Measurements from ENCODE around the gene DCLK1.
"Not testable (repeated sequence)": the region's sequence is repeated elsewhere in the genome, so short reads cannot be mapped to it uniquely, and the experiment has no call there.

DCLK1 gene

DNA sequence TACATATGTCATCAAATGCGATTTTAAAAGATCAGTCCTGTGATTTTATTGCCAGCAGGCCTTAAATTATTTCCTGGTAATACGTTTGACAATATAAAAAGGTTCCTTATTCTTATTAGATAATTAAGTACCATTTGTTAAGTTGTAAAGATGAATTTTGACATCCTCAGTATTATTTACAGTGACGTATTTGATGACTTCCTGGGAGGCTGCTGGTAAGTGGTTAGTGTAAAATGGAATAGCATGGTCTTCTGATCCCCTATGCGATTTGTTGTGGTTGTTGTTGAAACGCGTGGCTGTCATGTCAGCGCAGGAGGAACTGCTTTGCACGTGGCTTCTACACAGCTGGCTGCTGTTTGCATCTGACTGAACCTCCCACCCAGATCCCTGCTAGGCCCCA, 99.7 kb downstream of the DCLK1 start:
- DNase-seq: no peak

DNA sequence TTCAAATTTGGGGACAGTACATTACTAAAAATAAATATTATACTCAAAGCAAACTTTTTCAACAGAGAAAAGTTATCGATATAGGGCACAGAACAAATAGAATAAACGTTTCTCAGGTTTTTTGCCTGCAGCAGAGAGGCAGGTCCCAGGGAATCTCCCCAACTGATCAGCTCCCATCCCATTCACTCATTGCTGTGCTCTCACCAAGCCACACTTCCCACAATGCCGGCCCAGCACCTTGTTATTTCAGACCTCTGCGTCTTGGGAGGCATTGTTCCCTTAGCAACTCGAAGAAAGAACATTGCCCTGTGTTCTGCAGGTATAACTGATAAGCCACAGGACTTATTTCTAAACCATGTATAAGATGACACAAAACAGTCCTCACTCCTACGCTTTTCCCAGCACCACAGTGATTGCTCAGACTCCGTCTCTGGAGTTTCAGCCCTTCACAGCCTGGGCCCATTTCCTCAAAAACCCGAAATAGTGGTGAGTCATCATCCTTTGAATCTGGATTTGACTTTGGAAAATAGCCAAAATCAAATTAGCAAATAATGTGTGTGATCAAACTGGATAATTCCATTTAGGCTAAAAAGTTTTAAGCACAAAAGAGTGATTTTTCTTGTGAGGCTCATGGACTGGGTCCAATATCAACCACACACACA, 100.4 kb downstream of the DCLK1 start:
- DNase-seq: no peak

DNA sequence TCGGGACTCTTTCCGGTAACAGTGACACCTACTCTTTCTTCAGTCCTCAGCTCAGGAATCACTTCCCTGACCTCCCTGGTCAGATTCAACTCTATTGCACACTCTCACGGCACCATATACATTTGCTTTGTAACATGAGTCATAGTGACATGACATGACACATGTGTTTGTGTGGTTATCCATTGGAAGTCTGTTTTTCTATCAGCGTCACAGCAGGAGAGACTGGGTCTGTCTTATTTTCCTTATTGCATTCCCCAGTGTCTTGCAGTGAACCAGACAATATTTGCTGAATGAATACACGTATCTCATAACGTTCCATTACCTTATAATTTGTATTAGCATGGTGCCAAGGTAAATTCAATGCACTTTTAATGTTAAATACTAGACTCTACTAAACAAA, 102.0 kb downstream of the DCLK1 start:
- no peak for DNase-seq

DNA sequence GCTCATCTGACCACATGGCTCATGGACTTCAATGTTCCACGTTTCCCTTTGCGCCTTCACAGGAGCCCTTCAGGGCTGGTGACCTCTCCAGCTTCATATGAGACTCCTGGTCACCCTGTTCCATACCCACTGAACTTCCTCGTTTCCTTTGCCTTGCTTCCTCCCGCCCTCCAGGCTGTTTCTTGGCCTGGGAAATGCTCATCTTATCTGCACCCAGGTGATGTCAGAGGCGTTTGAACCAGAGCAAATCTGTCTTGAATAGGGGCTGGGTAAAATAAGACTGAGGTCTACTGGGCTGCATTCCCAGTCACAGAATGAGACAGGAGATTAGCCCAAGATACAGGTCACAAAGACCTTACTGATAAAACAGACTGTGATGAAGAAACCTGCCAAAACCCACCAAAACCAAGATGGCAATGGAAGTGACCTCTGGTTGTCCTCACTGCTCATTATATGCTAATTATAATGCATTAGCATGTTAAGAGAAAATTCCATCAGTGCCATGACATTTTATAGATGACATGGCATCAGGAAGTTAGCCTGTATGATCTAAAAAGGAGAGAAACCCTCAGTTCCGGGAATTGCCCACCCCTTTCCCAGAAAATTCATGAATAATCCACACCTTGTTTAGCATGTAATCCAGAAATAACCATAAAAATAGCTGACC, 102.7 kb downstream of the DCLK1 start:
- no peak for DNase-seq

DNA sequence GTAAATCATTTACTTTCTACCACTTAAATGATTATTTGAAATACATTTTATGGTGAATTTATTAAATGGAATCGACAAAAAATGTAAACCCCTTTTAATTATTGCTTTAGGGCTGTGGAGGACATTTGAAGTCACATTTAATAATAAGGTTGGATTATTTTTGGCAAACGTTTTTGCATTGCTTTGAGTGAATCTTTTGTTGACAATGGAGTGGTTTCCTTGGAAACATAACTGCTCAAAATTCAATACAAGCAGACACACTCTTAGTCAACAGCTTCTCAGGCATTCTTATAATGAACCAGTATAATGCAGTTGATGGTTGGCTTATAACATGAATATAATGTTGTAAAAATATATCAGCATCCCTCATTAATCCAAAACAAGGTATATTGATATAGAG, 104.7 kb downstream of the DCLK1 start:
- DNase-seq: no peak

DNA sequence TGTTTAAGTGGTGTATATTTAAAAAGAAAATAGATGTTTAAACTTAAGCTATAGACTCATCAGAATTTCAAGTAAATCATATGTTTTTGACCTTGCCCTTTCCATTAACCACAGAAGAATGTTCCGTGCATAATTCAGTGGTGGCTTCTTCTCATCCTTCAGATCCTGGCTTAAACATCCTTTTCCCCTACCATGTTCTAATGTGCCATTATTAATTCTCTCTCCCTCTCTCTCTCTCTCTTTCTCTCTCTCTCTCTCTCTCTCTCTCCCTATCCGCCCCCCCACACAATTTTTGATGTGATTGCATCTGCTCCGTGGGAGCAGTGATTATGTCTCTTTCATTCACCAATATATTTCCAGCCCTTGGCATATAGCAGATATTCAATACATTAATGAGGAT, 116.4 kb downstream of the DCLK1 start:
- no peak for DNase-seq

DNA sequence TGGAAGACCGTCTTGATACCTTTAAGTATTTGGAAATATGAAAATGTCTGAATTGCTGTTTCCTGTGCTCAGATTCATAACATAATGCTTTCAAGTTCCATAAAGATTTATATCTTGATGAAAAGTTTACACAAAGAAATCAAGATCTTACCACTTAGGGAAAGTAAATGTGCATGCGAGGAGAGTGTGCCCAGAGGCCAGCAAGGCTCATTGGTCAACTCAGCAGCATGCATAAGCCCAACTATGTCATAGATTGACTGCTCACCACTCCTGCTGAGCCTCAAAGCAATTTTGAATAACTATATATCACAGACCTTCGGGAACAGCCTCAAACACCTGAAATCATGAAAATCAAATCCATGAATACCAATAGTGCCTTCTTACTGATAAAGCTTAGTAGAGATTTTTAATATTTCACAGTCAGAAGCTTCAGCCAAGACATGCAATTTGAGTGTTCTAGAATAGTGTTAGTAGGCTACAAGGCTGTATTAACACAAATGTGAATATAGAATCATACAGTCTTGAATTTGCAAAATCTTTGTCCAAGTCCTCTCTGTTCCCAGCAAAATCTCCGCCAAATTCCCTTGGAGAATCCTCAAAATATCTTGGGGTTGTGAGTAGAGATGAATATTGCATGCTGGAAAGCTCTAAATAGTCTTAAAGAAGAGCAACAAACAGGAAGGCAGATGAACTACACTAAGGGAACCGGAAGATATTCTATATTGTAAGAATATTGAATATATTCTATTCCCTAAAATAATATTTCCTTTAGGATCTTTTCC, 124.1 kb downstream of the DCLK1 start:
- DNase-seq: no peak

DNA sequence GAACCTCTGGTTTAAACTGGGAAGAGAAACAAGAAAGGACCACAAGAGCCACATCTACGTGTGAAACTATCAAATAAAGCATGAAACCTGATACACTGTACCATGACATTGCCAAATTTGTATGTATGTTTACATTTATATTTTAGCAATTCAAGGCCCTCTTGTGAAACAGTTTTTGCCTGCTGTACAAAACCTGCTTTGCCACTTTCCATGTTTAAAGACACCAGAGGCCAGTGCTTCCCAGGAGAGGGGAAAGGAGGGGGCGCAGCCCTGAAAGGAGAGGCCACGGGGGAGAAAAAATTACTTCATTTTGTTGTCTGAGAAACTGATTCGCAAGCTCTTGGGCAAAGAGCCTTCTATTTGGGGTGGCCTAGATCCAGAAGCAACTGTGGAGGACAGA, 124.8 kb downstream of the DCLK1 start:
- DNase-seq: no peak

DNA sequence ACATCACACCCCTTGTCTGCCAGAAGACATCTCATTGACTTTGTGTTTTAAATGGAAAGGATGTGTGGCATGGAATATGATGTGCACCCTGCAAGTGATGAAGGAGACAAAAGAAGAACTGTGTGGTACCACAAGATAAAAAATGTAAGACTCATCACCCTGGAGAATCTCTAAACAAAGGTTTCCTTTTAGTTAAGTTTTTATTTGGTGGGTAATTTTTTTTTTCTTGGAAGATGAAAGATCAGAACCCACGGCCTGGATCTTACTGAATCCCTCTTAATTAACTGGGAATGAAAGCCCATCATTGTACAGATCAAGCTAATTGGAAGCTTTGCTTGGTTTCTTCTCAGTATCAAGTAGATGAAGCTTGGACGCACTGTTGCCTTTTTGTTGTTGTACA, 129.6 kb downstream of the DCLK1 start:
- no peak for DNase-seq

DNA sequence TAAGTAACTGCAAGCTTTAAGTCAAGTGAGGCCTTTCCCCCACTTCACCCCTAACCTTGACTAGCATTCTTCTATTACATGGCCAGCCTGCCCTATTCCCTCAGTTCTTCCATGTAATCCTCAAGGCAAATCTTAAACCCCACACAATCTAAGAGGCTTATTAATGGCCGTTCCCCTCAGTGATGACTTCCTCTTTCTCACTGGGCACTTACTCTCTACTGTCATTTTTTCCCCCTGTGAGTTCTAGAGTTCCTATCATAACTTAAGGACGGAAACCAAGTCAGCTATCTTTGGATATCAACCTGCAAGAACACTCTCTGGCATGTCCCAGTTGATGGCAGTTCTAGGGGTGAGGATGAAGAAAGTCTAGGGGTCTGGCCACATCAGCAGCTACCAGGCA, 131.2 kb downstream of the DCLK1 start:
- no peak for DNase-seq

DNA sequence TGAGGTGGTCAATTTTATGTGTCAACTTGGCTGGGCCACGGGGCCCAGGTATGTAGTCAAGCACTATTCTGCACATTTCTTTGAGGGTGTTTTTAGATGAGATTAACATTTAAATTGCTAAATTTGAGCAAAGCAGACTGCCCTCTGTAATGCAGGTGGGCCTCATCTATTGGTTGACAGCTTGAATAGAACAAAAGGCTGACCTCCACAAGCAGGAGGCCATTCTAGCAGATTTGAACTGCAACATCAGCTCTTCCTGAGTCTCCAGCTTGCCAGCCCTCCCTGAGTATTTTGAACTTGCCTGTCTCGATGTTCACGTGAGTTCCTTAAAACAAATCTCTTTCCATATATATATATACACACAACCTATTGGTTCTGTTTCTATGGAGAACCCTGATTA, 134.8 kb downstream of the DCLK1 start:
- no peak for DNase-seq

DNA sequence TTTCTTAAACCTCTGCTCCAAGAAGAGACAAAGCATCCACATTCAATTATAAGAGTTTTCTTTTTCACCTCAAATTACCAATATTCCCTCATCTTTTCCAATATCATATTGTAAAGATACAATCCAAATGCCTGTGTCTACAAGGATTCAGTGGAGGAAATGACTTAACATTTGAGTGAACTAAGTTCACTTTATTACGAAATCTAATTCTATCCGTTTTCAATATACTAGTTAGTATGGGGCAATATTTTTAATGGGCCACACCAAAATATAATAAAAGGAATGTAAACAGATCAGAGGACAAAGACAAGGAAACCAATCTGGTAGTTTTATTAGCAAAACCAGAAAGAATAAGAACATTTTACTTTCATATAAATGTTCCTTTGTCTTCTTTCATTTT, 136.0 kb downstream of the DCLK1 start:
- DNase-seq: no peak

DNA sequence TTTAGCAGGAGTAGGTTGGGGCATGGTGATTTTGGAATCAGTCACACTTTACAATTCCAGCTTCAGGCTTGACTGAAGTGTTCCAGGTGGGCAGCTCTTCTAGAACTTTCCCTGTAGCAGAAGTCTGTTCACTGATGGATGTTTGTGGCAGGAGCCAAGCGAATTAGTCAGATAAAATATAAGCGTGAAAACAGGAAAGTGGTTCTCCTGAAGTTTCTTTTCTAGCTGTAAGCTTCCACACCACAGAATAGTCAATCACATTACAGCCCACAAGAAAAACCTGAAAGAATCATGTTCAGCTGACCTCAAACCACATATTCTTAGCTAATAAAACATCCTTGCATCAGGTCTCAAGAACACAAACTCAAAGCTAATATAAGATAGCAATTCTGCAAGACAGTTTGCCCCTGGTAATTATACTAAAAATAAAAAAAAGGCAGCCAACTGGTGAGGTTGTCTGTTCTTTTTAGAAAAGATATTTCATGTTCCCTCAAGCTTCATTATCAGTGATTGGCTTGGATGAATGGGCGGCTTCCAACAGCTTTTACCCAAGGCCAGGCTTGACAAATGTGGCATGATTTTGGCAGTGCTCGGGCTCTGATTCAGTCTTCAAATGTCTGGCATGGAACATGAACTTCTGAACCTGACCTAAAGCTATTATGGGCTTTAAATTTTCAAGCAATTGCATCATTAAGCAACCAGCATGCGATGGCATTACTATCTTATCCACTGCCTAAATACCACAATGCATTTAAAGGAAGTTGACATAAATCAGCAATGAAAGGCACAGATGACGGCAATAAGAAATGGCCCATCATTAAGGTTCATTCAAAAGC, 136.8 kb downstream of the DCLK1 start:
- DNase-seq: no peak

DNA sequence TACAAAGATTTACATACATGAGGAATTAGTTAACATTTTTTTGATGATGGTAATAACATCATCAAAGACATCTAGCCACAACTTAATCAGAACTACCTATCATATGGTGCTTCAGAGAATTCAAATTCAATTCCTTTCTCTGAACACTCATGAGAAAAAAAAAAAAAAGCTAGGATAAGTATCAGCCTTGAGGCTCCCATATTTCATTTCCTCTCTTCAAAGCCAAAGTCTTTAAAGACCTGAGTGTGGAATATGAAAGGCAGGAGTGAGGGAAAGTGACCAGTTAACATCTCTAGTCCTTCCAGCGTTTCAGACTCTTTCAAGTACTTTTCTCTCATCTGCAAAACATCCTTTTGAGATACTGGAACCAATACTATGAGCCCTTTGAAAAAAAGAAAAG, 137.5 kb downstream of the DCLK1 start:
- DNase-seq: no peak

DNA sequence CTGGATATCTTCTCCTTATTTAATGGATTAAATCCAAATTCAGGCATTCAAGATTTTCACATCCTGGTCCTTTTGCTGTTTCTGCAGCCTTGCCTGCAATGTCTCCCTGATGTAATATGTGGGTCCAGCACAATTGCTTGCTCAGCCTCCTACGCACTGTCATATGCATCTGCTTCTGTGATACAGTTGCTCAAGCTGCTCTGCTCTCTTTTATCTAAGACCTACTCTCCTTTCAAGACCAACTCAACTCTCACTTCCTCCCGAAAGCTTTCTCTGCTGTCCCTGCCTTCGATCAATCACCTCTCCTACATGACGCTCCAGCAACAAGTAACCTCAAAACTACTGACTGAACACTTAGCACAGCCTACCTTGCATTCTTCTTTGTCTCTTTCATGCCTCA, 138.2 kb downstream of the DCLK1 start:
- DNase-seq: no peak

DNA sequence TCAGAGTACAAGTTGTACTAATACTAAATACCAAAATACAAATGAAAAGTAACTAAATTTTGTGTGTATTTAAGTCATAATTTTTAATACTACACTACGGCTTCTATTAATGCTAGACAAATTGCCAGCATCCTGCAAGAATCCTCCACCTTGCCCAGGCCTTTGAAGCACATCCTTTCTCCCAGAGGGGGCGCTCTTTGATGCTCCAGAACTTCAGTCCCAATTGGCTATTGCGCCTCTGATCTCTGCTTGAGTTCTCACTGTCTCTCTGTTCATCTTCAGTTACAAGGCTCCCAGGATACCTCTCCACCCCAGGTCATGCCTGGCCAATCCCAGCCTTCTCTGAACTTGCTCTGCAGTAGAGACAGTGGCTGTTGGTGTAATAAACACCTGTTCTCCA, 141.0 kb downstream of the DCLK1 start:
- DNase-seq: no peak

DNA sequence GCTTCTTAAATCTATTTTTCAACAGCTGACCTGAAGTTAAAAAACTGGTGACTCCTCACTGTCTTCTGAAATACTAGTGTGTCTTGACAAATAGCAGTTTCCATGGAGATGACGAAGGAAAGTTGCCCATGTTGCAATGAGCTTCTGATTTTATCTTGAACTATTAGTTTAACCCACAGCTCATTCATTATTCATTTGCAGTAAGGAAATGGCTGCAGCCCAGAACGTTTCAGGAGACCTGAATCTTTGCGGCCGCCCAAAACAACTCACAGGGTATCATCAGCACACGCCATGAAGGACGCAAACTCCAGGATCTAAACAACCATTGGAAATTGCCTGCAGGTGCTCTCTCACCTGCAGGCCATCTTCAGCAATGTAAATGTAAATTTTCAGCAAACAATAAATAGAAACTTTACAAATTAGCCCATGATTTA, 142.5 kb downstream of the DCLK1 start:
- DNase-seq: no peak

DNA sequence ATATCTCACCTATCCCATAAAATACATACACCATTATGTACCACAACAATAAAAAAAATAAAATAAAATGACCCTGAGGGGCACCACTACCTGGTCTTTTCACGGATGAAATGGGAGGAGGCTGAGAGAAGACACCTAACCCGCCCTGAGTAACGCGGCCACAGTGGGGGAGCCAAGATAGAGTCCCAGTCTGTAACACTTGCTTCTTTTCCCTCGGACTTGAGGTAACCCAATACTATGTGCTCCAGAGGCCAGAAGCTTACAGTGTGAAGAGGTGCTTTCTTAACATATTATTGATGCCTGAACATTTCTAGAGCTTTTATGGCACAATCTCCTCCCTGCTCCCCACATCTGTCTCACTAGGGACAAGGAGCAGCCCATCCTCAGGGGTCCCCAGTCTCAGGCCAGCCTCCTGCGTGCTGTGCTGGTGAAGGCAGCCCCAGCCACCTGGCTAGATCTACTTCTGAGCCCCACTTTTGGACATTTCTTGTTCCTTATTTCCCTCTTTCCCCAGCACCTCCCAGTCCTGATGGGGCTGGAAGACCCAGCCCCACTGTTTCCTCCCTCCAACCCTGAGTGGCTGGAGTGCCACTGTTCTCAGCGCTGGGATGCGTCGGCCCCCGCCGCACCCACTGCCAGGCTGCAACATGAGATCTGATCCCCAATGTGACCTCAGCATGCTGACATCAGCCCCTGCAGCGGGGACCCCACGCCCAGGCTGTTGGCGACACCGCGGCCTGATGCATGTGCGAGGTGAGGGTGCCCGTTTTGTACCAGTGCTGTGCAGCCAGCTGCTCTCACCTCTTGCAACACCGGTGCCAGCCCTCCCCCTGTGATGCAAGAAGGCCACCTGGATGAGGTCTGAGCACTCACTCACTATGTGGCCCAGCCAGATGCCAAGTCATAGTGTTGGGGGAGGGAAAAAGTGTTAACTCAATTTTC, 143.3 kb downstream of the DCLK1 start:
- DNase-seq: no peak

DNA sequence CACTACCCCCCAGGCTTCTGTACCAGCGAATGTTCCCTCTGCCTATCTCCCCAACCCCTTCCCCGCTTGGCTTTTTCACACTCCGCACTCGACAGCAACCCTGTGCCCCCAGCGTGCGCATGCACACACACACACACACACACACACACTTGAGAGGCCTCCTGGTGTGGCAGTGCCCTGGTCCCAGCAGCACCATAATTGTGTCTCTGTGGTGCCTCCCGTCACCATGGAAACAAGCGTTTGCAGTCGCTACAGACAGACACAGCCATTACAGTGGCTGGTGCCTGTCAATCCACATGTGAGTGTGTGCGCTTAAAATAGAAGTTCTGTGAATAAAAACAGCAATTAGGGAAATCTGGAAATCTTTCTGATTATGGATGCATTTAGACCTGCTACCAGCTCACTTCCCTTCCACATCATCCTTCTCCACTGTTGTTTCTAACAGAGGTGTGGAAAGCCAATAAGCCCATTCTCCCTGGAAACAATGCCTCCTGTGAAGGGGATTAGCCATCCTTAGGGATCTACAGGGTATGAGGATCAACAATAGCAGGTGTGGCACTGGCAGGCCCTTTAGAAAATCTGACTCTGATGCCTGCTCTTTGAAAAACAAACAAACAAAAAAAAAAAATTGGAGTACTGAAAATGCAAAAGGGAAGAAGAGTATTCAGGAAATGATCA, 146.3 kb downstream of the DCLK1 start:
- peak; percentile 47 for DNase-seq

DNA sequence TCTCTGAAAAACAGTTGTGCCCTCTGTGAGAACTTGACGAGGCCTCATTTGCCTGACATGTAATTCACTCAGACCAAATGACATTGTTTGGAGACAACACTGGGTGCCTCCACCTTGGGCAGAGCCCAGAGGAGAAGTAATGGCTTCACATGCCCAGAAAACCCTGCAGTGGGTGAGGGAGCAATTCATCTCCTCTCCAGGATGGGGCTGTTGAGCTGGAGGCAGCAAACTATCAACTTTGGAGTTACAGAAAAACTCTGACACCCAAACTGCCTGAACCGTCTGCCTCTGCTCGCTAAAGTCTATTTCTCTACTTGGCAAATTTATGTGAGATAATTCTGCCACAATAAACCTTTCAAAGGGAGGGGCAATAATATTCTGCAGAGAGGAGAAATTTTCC, 146.9 kb downstream of the DCLK1 start:
- DNase-seq: no peak

DNA sequence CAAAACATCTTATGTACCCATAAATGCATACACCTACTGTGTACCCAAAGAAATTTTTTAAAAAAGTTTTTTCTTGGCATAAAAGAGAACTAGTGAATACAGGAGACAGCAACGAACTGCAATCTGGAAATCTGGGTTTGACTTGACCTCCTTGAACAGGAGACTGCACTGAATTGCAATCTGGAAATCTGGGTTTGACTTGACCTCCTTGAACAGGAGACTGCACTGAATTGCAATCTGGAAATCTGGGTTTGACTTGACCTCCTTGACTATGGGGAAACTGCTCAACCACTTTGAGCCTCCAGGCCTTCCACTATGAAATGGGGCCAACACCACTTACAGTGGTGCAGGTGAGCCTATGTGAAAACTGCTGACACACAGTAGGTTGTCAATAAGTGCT, 147.5 kb downstream of the DCLK1 start:
- not testable (repeated sequence) for DNase-seq

DNA sequence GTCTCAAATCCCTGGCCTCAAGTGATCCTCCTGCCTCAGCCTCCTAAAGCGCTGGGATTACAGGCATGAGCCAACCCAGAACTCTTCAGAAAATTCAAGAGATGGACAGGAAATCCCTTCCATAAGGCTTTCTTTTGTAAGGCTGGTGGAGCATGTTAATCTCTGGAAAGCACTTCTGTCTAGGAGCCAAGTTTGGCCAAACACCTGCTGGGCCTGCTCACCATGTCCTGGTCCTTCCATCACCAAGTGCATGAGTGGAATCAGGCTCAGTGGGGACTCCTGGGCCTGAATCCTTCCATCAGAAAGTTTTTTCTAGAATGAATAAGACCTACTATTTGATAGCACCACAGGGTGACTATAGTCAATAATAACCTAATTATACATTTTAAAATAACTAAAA, 148.0 kb downstream of the DCLK1 start:
- DNase-seq: no peak

Data from NCI-H1436 (cell line).